ENCODE data around the gene LSM4.

GRCh38 chr19:18283338-18283737 lies 39.5 kb downstream of the LSM4 start:
- TF ChIP-seq ZNF274 (IDR thresholded peaks at IDR 0.05; ENCODE audit: low read depth, low read length): no peak
- no peak for TF ChIP-seq YY1 (IDR thresholded peaks at IDR 0.05; ENCODE audit: insufficient read depth, insufficient read length)
